Loucy (cell line): Measurements from ENCODE around the gene FGD3.

ENCODE experiments used
- H2AFZ ChIP-seq: fragments of 200-600 bp; sonication (generic); 2 replicates; pipeline ENCODE4 v1.6.0; 2016; ENCODE audit warnings: antibody characterized with exemption, mild to moderate bottlenecking, low read length, moderate library complexity
- H3F3A ChIP-seq: fragments of 200-600 bp; 2 replicates; pipeline ENCODE4 v1.6.0; 2016; ENCODE audit warnings: antibody characterized with exemption, low read depth, mild to moderate bottlenecking
- H3K27me3 ChIP-seq: fragments of 200-600 bp; sonication (generic); 2 replicates; pipeline ENCODE4 v1.6.1; 2014; ENCODE audit warnings: low read length, mild to moderate bottlenecking; ENCODE audit not compliant: insufficient read depth, poor library complexity, severe bottlenecking
- H3K36me3 ChIP-seq: fragments of 200-600 bp; sonication (generic); 2 replicates; pipeline ENCODE4 v1.6.1; 2016; ENCODE audit warnings: low read length; ENCODE audit not compliant: insufficient read depth
- H3K4me1 ChIP-seq: fragments of 200-600 bp; sonication (generic); 2 replicates; pipeline ENCODE4 v1.5.1; 2014; ENCODE audit warnings: low read length, mild to moderate bottlenecking; ENCODE audit not compliant: insufficient read depth, poor library complexity, severe bottlenecking
- H3K4me2 ChIP-seq: fragments of 200-600 bp; sonication (generic); 2 replicates; pipeline ENCODE4 v1.6.0; 2014; ENCODE audit warnings: antibody characterized with exemption, low read length, low read depth, mild to moderate bottlenecking; ENCODE audit not compliant: poor library complexity, severe bottlenecking
- H3K4me3 ChIP-seq: fragments of 200-600 bp; sonication (generic); 2 replicates; pipeline ENCODE4 v1.5.1; 2014; ENCODE audit warnings: low read length, mild to moderate bottlenecking, mixed read lengths; ENCODE audit not compliant: poor library complexity, severe bottlenecking
- H3K79me2 ChIP-seq: fragments of 200-600 bp; sonication (generic); 2 replicates; pipeline ENCODE4 v1.6.1; 2014; ENCODE audit warnings: low read length; ENCODE audit not compliant: insufficient read depth
- H3K9ac ChIP-seq: fragments of 200-600 bp; sonication (generic); 2 replicates; pipeline ENCODE4 v1.6.0; 2014; ENCODE audit warnings: mild to moderate bottlenecking, low read depth, low read length, moderate library complexity; ENCODE audit not compliant: poor library complexity, severe bottlenecking
- H3K9me2 ChIP-seq: fragments of 200-600 bp; sonication (generic); replicated peaks from 2 replicates; pipeline ENCODE4 v1.6.1; 2016; ENCODE audit warnings: low read depth, low read length, mixed read lengths
- H3K9me3 ChIP-seq: fragments of 200-600 bp; sonication (generic); 2 replicates; pipeline ENCODE4 v1.6.1; 2014; ENCODE audit warnings: mild to moderate bottlenecking, antibody characterized with exemption, low read length, low read depth; ENCODE audit not compliant: insufficient read depth
- H4K20me1 ChIP-seq: fragments of 200-600 bp; sonication (generic); 2 replicates; pipeline ENCODE4 v1.6.0; 2014; ENCODE audit warnings: antibody characterized with exemption, low read length, mild to moderate bottlenecking; ENCODE audit not compliant: insufficient read depth, poor library complexity, severe bottlenecking
- EZH2phosphoT487 ChIP-seq: fragments of 200-600 bp; IDR thresholded peaks from 2 replicates; pipeline ENCODE4 v1.6.1; 2018; ENCODE audit warnings: antibody characterized with exemption, mild to moderate bottlenecking, moderate library complexity, borderline replicate concordance
- TF ChIP-seq, protein P1 (sequence below): fragments of 200-600 bp; sonication (generic); conservative IDR thresholded peaks from 2 replicates; pipeline ENCODE4 v1.5.1; 2014; ENCODE audit warnings: mild to moderate bottlenecking, antibody characterized with exemption, low read length

FGD3 gene

DNA sequence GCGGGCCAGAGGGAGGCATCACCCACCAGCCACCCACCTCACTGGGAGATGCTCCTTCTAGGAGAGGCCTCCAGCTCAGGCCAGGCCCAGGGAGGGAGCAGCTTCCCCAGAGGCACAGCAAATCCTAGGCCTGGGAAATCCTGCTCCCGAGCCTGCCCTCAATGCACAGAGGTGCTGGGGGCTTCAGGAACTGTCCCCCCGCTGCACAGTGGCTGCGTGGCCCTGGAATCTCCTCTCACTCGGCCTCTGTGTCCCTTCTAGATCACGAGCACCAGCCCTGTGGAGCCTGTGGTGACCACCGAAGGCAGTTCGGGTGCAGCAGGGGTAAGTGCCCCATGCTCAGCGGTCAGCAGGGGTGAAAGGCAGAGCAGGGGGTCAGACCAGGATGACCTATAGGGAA lies 74.7 kb downstream of the FGD3 start:
- no peak overlapping the region for H3K4me3 ChIP-seq
- no peak overlapping the region for H3K4me2 ChIP-seq
- H3K9ac ChIP-seq: no peak overlapping the region
- no peaks in the 10 kb centered on the region for H3K27me3 ChIP-seq
- H3F3A ChIP-seq: no peaks in the 10 kb centered on the region
- H4K20me1 ChIP-seq: no peaks in the 10 kb centered on the region
- no peak overlapping the region for H2AFZ ChIP-seq
- no peaks in the 10 kb centered on the region for H3K79me2 ChIP-seq
- no peaks in the 10 kb centered on the region for H3K9me3 ChIP-seq
- no peak for TF ChIP-seq EZH2phosphoT487
- TF ChIP-seq, protein P1, sequence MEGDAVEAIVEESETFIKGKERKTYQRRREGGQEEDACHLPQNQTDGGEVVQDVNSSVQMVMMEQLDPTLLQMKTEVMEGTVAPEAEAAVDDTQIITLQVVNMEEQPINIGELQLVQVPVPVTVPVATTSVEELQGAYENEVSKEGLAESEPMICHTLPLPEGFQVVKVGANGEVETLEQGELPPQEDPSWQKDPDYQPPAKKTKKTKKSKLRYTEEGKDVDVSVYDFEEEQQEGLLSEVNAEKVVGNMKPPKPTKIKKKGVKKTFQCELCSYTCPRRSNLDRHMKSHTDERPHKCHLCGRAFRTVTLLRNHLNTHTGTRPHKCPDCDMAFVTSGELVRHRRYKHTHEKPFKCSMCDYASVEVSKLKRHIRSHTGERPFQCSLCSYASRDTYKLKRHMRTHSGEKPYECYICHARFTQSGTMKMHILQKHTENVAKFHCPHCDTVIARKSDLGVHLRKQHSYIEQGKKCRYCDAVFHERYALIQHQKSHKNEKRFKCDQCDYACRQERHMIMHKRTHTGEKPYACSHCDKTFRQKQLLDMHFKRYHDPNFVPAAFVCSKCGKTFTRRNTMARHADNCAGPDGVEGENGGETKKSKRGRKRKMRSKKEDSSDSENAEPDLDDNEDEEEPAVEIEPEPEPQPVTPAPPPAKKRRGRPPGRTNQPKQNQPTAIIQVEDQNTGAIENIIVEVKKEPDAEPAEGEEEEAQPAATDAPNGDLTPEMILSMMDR: no peak
- H3K36me3 ChIP-seq: peaks cover 69% of the 10 kb centered on the region; the same call in 1 of the 2 replicates
- peaks cover 25% of the 10 kb centered on the region for H3K4me1 ChIP-seq
- H3K9me2 ChIP-seq: no peaks in the 10 kb centered on the region

DNA sequence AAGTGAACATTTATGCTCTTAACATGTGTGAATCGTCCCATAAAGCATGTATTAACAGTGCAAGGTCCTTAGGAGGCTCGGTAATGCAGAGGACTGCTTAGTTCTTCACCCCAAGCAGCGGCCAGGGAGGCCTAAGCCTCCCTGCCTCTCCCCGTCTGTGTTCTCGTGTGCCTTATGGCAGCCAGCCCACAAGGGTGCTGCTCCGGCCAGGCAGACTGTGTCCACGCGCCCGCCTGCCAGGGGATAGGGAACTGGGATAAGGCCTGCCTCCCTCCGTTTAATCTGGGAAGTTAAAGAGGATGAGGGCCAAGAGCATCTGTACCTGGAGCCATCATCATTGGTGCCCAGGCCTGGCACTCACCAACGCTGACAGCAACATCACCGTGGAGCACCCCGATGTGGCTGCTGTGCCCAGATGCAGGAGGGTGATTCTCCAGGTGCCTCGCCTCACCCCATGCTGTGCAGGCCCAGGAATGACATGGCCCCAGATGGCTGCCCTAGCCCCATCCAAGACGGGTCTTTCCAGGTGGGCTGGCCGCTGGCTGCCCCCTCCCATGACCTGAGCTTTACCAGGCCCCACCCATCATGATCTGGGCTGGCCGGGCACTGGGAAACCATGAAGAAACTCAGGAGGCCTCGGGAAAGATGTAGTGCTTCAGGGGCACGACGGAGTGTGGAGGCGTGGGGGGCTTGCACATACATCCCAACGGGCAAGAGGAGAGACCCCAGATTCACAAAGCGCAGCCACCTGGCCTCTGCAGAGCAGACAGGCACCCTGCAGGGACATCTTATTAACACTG lies 75.6 kb downstream of the FGD3 start:
- H3K4me2 ChIP-seq: no peak overlapping the region
- no peaks in the 10 kb centered on the region for H3K9me2 ChIP-seq
- H3K9ac ChIP-seq: no peak overlapping the region
- peaks cover 33% of the 10 kb centered on the region for H3K4me1 ChIP-seq
- no peak overlapping the region for H3K4me3 ChIP-seq
- no peaks in the 10 kb centered on the region for H3F3A ChIP-seq
- H2AFZ ChIP-seq: no peak overlapping the region
- no peaks in the 10 kb centered on the region for H4K20me1 ChIP-seq
- no peaks in the 10 kb centered on the region for H3K9me3 ChIP-seq
- peaks cover 60% of the 10 kb centered on the region; the same call in 1 of the 2 replicates for H3K36me3 ChIP-seq
- TF ChIP-seq EZH2phosphoT487: no peak
- TF ChIP-seq, protein P1: no peak
- H3K27me3 ChIP-seq: no peaks in the 10 kb centered on the region
- H3K79me2 ChIP-seq: no peaks in the 10 kb centered on the region

DNA sequence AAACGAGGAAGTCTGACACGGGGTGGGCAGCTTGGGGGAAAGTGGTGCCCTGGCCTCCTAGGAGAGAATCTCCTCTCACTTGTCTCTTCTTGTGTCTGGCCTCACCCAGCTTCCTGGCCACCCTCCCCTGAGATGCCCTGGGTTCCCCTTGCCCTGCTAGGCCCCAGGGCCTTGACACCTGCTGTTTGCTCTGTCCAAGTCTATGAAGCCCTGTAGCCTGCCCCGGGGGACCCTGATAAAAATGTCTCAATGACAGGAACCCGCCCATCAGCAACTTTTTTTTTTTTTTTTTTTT lies 76.1 kb downstream of the FGD3 start:
- TF ChIP-seq EZH2phosphoT487: no peak
- TF ChIP-seq, protein P1: no peak
- Histone ChIP-seq H3K9ac (no peak overlapping the region), H3K27me3 (no peaks in the 10 kb centered on the region), H3K4me3 (no peak overlapping the region), H3K9me2 (no peaks in the 10 kb centered on the region), H3K4me1 (peaks cover 39% of the 10 kb centered on the region), H3K36me3 (peaks cover 55% of the 10 kb centered on the region; the same call in 1 of the 2 replicates), H3F3A (no peaks in the 10 kb centered on the region), H3K9me3 (no peaks in the 10 kb centered on the region), H4K20me1 (no peaks in the 10 kb centered on the region), H2AFZ (no peak overlapping the region), H3K79me2 (no peaks in the 10 kb centered on the region), H3K4me2 (no peak overlapping the region)
